ENCODE results near the gene GNG14. TPM values are rescaled to one million over a fixed set of nuclear protein-coding genes. Genes with fewer than 3 reads are reported as not detected.

Gene GNG14
- total and polyA plus RNA-seq, 2 donors (not counting 3 experiments of a cell fraction or from before 2014, with no cell fraction given), result not detected

- DNase-seq (ENCODE audit: low read depth, low spot score) (peak; percentile 100), FAIRE-seq (peak; percentile 100)
- dilution Hi-C loops (cut with MboI; ENCODE audit: extremely low pct_ligation_motif_present, low sequenced_read_pairs) (no loop called here), intact Hi-C loops (cut with micrococcal nuclease) (loop anchor here (1.0 to 10.0 kb wide), 4 partner anchors 41 to 122 kb away; partner anchors contain the start of genes DHPS, FBXW9, RNASEH2A and ZNF490)
- Histone ChIP-seq H3K27ac (ENCODE audit: insufficient read depth, low read depth, low read length) (peak within 1 kb of the TSS; percentile 87), H3K79me2 (ENCODE audit: control insufficient read depth, insufficient read depth, low read length) (peaks cover 38% of the 10 kb centered on the region), H3K9me3 (replicated peaks; ENCODE audit: control insufficient read depth, insufficient read depth, low read length) (no peaks in the 10 kb centered on the region), H3K4me3 (replicated peaks in 1 of 3; ENCODE audit: insufficient read depth in 1 of 3, low read depth in 1 of 3, low read length in 3 of 3) (peak within 1 kb of the TSS; percentile 64 to 99 (median 69)), H3K4me1 (ENCODE audit: control insufficient read depth, extremely low read depth, insufficient read depth, low read length) (peaks cover 22% of the 10 kb centered on the region), H3K36me3 (ENCODE audit: control insufficient read depth in 2 of 2, extremely low read depth in 1 of 2, insufficient read depth in 2 of 2, low read length in 2 of 2) (peaks cover 0 to 9% of the 10 kb centered on the region in 2 experiments), H2AFZ (ENCODE audit: low read depth, low read length) (peak within 1 kb of the TSS; percentile 74), H3K27me3 (ENCODE audit: control insufficient read depth in 2 of 2, insufficient read depth in 2 of 2, low read length in 2 of 2) (no peaks in the 10 kb centered on the region), H3K4me2 (ENCODE audit: insufficient read depth, low read length) (peak within 1 kb of the TSS; percentile 79), H3K9me1 (replicated peaks; ENCODE audit: control insufficient read depth, extremely low read depth, insufficient read depth, low read length) (no peaks in the 10 kb centered on the region), H4K20me1 (replicated peaks; ENCODE audit: control insufficient read depth, extremely low read depth, insufficient read depth, low read length) (no peaks in the 10 kb centered on the region), H3K9ac (replicated peaks; ENCODE audit: extremely low read depth, insufficient read depth, low read length) (peak within 1 kb of the TSS; percentile 83)
- no TSS peak for BruUV-seq (replicated peaks)
- TF ChIP-seq POLR2A (IDR thresholded peaks at IDR 0.05; ENCODE audit: low read depth, low read length) (peak; percentile 89), MAX (IDR thresholded peaks at IDR 0.05; ENCODE audit: insufficient read depth, insufficient read length) (peak; percentile 90), FOS (IDR thresholded peaks at IDR 0.05; ENCODE audit: borderline replicate concordance, insufficient read depth, low read length) (no peak), POLR2AphosphoS5 (IDR thresholded peaks at IDR 0.05; ENCODE audit: insufficient read depth, low read depth, low read length) (peak; percentile 77)
- ChIA-PET CTCF (interaction anchor here (0.8 to 2.4 kb wide), 8 partner anchors 20 to 111 kb away, joined by 3 to 11 read pairs (median 4); no protein-coding TSS in a partner anchor), POLR2A (interaction anchor here (0.6 to 0.7 kb wide), 2 partner anchors 10 to 14 kb away, joined by 3 to 4 read pairs; no protein-coding TSS in a partner anchor)
Observed at GRCh38 chr19:12736995-12737834, 49.4 kb downstream of the GNG14 start, which contains the start of gene GET3. Gene GET3 (plus strand): TSS chr19:12737497. CDS start chr19:12737506, 9 bp downstream.

All from endothelial cell of umbilical vein (primary cell).